H9 (cell line): ENCODE results near the gene SNX21. TPM values are rescaled to one million over a fixed set of nuclear protein-coding genes. Genes with fewer than 3 reads are reported as not detected.

Experiments used
- DNase-seq: peaks from one replicate; pipeline ENCODE4 v3.0.0-alpha.2; 2017
- H2AFZ ChIP-seq: one replicate; pipeline ENCODE4 v1.6.1; 2013; ENCODE audit warnings: mild to moderate bottlenecking, low read length, control low read depth, moderate library complexity
- H2AK5ac ChIP-seq: 2 replicates; pipeline ENCODE4 v1.6.1; 2013; ENCODE audit warnings: low read length, control low read depth, mixed read lengths; ENCODE audit not compliant: insufficient read length
- H2BK120ac ChIP-seq: one replicate; pipeline ENCODE4 v1.6.1; 2013; ENCODE audit warnings: low read depth, mild to moderate bottlenecking, low read length, control low read depth, inconsistent platforms; ENCODE audit not compliant: poor library complexity, severe bottlenecking
- H2BK12ac ChIP-seq: 2 replicates; pipeline ENCODE4 v1.6.1; 2013; ENCODE audit warnings: low read length, control low read depth, mixed read lengths, low read depth; ENCODE audit not compliant: insufficient read length
- H2BK15ac ChIP-seq: 2 replicates; pipeline ENCODE4 v1.6.1; 2013; ENCODE audit warnings: low read depth, low read length, control low read depth
- H2BK20ac ChIP-seq: one replicate; pipeline ENCODE4 v1.6.1; 2013; ENCODE audit warnings: low read depth, mild to moderate bottlenecking, low read length, control low read depth, inconsistent platforms; ENCODE audit not compliant: poor library complexity, severe bottlenecking
- H2BK5ac ChIP-seq: 2 replicates; pipeline ENCODE4 v1.6.1; 2013; ENCODE audit warnings: low read length, control low read depth, mixed read lengths; ENCODE audit not compliant: insufficient read length
- H3K14ac ChIP-seq: 2 replicates; pipeline ENCODE4 v1.6.1; 2013; ENCODE audit warnings: low read length, control low read depth; ENCODE audit not compliant: insufficient read depth
- H3K18ac ChIP-seq: 2 replicates; pipeline ENCODE4 v1.6.1; 2013; ENCODE audit warnings: low read depth, mild to moderate bottlenecking, mixed read lengths, low read length, control low read depth; ENCODE audit not compliant: insufficient read length
- H3K23ac ChIP-seq: 2 replicates; pipeline ENCODE4 v1.6.1; 2013; ENCODE audit warnings: low read length, control low read depth, mixed read lengths, low read depth; ENCODE audit not compliant: insufficient read length
- H3K23me2 ChIP-seq: 2 replicates; pipeline ENCODE4 v1.6.1; 2013; ENCODE audit warnings: low read depth, mild to moderate bottlenecking, mixed read lengths, low read length, control low read depth; ENCODE audit not compliant: insufficient read length, poor library complexity, severe bottlenecking
- H3K27ac ChIP-seq: 2 replicates; pipeline ENCODE4 v1.5.1; 2013; ENCODE audit warnings: low read length, control low read depth, mixed read lengths, low read depth; ENCODE audit not compliant: insufficient read length
- H3K27me3 ChIP-seq: 2 replicates; pipeline ENCODE4 v1.6.1; 2013; ENCODE audit warnings: low read length, control low read depth, inconsistent platforms; ENCODE audit not compliant: insufficient read depth
- H3K4ac ChIP-seq: 2 replicates; pipeline ENCODE4 v1.6.1; 2013; ENCODE audit warnings: low read depth, mild to moderate bottlenecking, control low read depth, inconsistent platforms, low read length, moderate library complexity
- H3K4me1 ChIP-seq: 2 replicates; pipeline ENCODE4 v1.6.1; 2013; ENCODE audit warnings: low read length, control low read depth, inconsistent platforms; ENCODE audit not compliant: insufficient read depth
- H3K4me2 ChIP-seq: 2 replicates; pipeline ENCODE4 v1.6.1; 2013; ENCODE audit warnings: low read length, control low read depth, mixed read lengths; ENCODE audit not compliant: insufficient read length, insufficient read depth
- H3K56ac ChIP-seq: 2 replicates; pipeline ENCODE4 v1.6.1; 2013; ENCODE audit warnings: low read depth, mild to moderate bottlenecking, mixed read lengths, low read length, control low read depth; ENCODE audit not compliant: insufficient read length
- H3K79me1 ChIP-seq: 2 replicates; pipeline ENCODE4 v1.6.1; 2013; ENCODE audit warnings: low read depth, mild to moderate bottlenecking, moderate library complexity, low read length, control low read depth, inconsistent platforms; ENCODE audit not compliant: insufficient read depth, poor library complexity, severe bottlenecking
- H3K79me2 ChIP-seq: 2 replicates; pipeline ENCODE4 v1.6.1; 2013; ENCODE audit warnings: low read length, control low read depth, inconsistent platforms; ENCODE audit not compliant: insufficient read depth
- H3K9ac ChIP-seq: 2 replicates; pipeline ENCODE4 v1.6.1; 2013; ENCODE audit warnings: low read length, control low read depth, mixed read lengths; ENCODE audit not compliant: insufficient read length; ENCODE audit errors: extremely low read depth
- H3K9me3 ChIP-seq: one replicate; pipeline ENCODE4 v1.6.1; 2013; ENCODE audit warnings: low read depth, low read length, inconsistent platforms; ENCODE audit not compliant: control insufficient read depth
- H3T11ph ChIP-seq: one replicate; pipeline ENCODE4 v1.6.1; 2013; ENCODE audit warnings: mild to moderate bottlenecking, low read length, control low read depth, inconsistent platforms
- H4K20me1 ChIP-seq: one replicate; pipeline ENCODE4 v1.6.1; 2013; ENCODE audit not compliant: control insufficient read depth, insufficient read length, insufficient read depth
- H4K5ac ChIP-seq: 2 replicates; pipeline ENCODE4 v1.6.1; 2013; ENCODE audit warnings: low read depth, mild to moderate bottlenecking, mixed read lengths, low read length, control low read depth; ENCODE audit not compliant: insufficient read length
- H4K8ac ChIP-seq: replicated peaks from 2 replicates; pipeline ENCODE4 v1.6.1; 2013; ENCODE audit warnings: low read length, control low read depth, mixed read lengths, low read depth; ENCODE audit not compliant: insufficient read length
- H4K91ac ChIP-seq: 2 replicates; pipeline ENCODE4 v1.6.1; 2013; ENCODE audit warnings: low read depth, mild to moderate bottlenecking, moderate library complexity, mixed read lengths, low read length, control low read depth; ENCODE audit not compliant: insufficient read length
- H3K27ac Mint-ChIP-seq, 3 experiments: 2 replicates in 2 of 3; 3 replicates in 1 of 3; pipeline ENCODE4 v1.8.0; 2020 to 2021; ENCODE audit warnings: mixed read lengths in 3 of 3, mild to moderate bottlenecking in 1 of 3, moderate library complexity in 1 of 3
- H3K27me3 Mint-ChIP-seq: 2 replicates; pipeline ENCODE4 v1.8.0; 2021; ENCODE audit warnings: low read depth, mild to moderate bottlenecking, moderate library complexity, mixed read lengths
- H3K36me3 Mint-ChIP-seq, 3 experiments: 2 replicates in 2 of 3; 3 replicates in 1 of 3; pipeline ENCODE4 v1.8.0; 2020 to 2021; ENCODE audit warnings: low read depth in 3 of 3, mixed read lengths in 3 of 3; ENCODE audit not compliant: insufficient read depth in 1 of 3
- H3K4me1 Mint-ChIP-seq, 2 experiments: 2 replicates each; pipeline ENCODE4 v1.8.0; 2020; ENCODE audit warnings: mixed read lengths in 2 of 2
- H3K4me3 Mint-ChIP-seq, 2 experiments: 2 replicates in 1 of 2; 3 replicates in 1 of 2; pipeline ENCODE4 v1.8.0; 2020 to 2021; ENCODE audit warnings: mild to moderate bottlenecking in 2 of 2, mixed read lengths in 2 of 2, moderate library complexity in 1 of 2
- H3K9me3 Mint-ChIP-seq, 2 experiments: 2 replicates in 1 of 2; 3 replicates in 1 of 2; pipeline ENCODE4 v1.8.0; 2020; ENCODE audit warnings: mild to moderate bottlenecking in 2 of 2, mixed read lengths in 2 of 2, moderate library complexity in 1 of 2
- CTCF ChIP-seq: fragments of 200-600 bp; sonication (generic); conservative IDR thresholded peaks from 3 replicates; pipeline ENCODE4 v1.8.0; 2021; ENCODE audit warnings: antibody characterized with exemption, mild to moderate bottlenecking
- WGBS: extraction: QIAGEN DNeasy Blood & Tissue Kit; methylation state at CpG from one replicate; pipeline ENCODE4 v1.1.7; 2013; ENCODE audit warnings: missing lambda C conversion rate, low lambda C conversion rate, mixed read lengths; ENCODE audit not compliant: insufficient read length; ENCODE audit errors: extremely low coverage; 5-methylcytosine and 5-hydroxymethylcytosine counted together
- total RNA-seq: library from RNA; stranded (reverse); gene quantifications from 2 replicates; pipeline ENCODE4 v1.2.1, GENCODE V29; 2021

Gene SNX21
- total RNA-seq, 1 experiment from 2014 or later, result 20.5 TPM

GRCh38 chr20:45857882-45858216, 24.2 kb downstream of the SNX21 start:
- Histone ChIP-seq H4K8ac (no peak overlapping the region), H2BK20ac (no peak overlapping the region), H4K5ac (no peak overlapping the region), H3K79me2 (peaks cover 3% of the 10 kb centered on the region; the same call in 1 of the 2 replicates), H2BK12ac (no peak overlapping the region), H2BK5ac (no peak overlapping the region), H3K4me2 (peak overlapping the region; percentile 97), H3K27me3 (no peaks in the 10 kb centered on the region), H4K20me1 (peaks cover 2% of the 10 kb centered on the region), H4K91ac (no peak overlapping the region), H3K4me1 (peaks cover 14% of the 10 kb centered on the region; the same call in 1 of the 2 replicates), H3K23me2 (peaks cover 5% of the 10 kb centered on the region), H3K4ac (no peak overlapping the region), H3K9ac (no peak overlapping the region), H3T11ph (no peak overlapping the region), H2AK5ac (no peak overlapping the region), H3K9me3 (no peaks in the 10 kb centered on the region), H3K79me1 (no peaks in the 10 kb centered on the region), H3K23ac (no peak overlapping the region), H3K18ac (no peak overlapping the region), H2BK120ac (no peak overlapping the region), H2AFZ (no peak overlapping the region), H3K14ac (no peak overlapping the region), H3K27ac (no peak overlapping the region), H3K56ac (no peak overlapping the region), H2BK15ac (no peak overlapping the region)
- peak overlapping the region; percentile 90 to 93 for H3K4me3 Mint-ChIP-seq
- peak overlapping the region; percentile 95 to 99 (median 96) for H3K27ac Mint-ChIP-seq
- H3K4me1 Mint-ChIP-seq, result peaks cover 50 to 55% of the 10 kb centered on the region in 2 experiments
- no peaks in the 10 kb centered on the region for H3K27me3 Mint-ChIP-seq
- no peak for TF ChIP-seq CTCF
- H3K36me3 Mint-ChIP-seq, result peaks cover 5 to 8% (median 6%) of the 10 kb centered on the region in 3 experiments; a peak in 5 of 7 replicates
- DNase-seq, result peak; percentile 89
- no CpG with 5 or more reads among the region's 13 CpGs for WGBS
- H3K9me3 Mint-ChIP-seq, result no peaks in the 10 kb centered on the region
